Measurements from ENCODE around the gene FLVCR2.

Gene FLVCR2

GRCh38 chr14:75562489-75562888, 15.9 kb upstream of the FLVCR2 start:
- Histone ChIP-seq H3K4me1 (peaks cover 0 to 11% (median 1%) of the 10 kb centered on the region in 4 donors), H3K27ac (no peak overlapping the region), H3K27me3 (peaks cover 0 to 30% of the 10 kb centered on the region in 2 donors), H3K4me3 (no peak overlapping the region), H3K9me3 (no peaks in the 10 kb centered on the region), H3K36me3 (no peaks in the 10 kb centered on the region)
- intact Hi-C loops (cut with DNase I; ENCODE audit: low total_unique reads): no loop called here
- DNase-seq: no peak
- TF ChIP-seq CTCF (IDR thresholded peaks at IDR 0.05): no peak

- TF ChIP-seq CTCF (IDR thresholded peaks at IDR 0.05): no peak
- Histone ChIP-seq H3K4me3 (no peak overlapping the region), H3K4me1 (peaks cover 0 to 11% (median 1%) of the 10 kb centered on the region in 4 donors), H3K36me3 (no peaks in the 10 kb centered on the region), H3K9me3 (no peaks in the 10 kb centered on the region), H3K27ac (no peak overlapping the region), H3K27me3 (peaks cover 0 to 30% of the 10 kb centered on the region in 2 donors)
- intact Hi-C loops (cut with DNase I; ENCODE audit: low total_unique reads): no loop called here
- no peak for DNase-seq
Measured at GRCh38 chr14:75563931-75564330, 14.5 kb upstream of the FLVCR2 start.

- Histone ChIP-seq H3K4me1 (peaks cover 0 to 9% (median 1%) of the 10 kb centered on the region in 4 donors), H3K4me3 (no peak overlapping the region), H3K27ac (no peak overlapping the region), H3K9me3 (no peaks in the 10 kb centered on the region), H3K36me3 (no peaks in the 10 kb centered on the region), H3K27me3 (peaks cover 0 to 30% of the 10 kb centered on the region in 2 donors)
- no peak for DNase-seq
- no peak for TF ChIP-seq CTCF (IDR thresholded peaks at IDR 0.05)
- intact Hi-C loops (cut with DNase I; ENCODE audit: low total_unique reads): no loop called here
Measured at GRCh38 chr14:75565056-75565455, 13.4 kb upstream of the FLVCR2 start.

- Histone ChIP-seq H3K4me1 (no peaks in the 10 kb centered on the region), H3K9me3 (no peaks in the 10 kb centered on the region), H3K4me3 (no peak overlapping the region), H3K36me3 (no peaks in the 10 kb centered on the region), H3K27me3 (peaks cover 0 to 30% of the 10 kb centered on the region in 2 donors), H3K27ac (no peak overlapping the region)
- DNase-seq: no peak
- intact Hi-C loops (cut with DNase I; ENCODE audit: low total_unique reads): no loop called here
- TF ChIP-seq CTCF (IDR thresholded peaks at IDR 0.05): no peak
Measured at GRCh38 chr14:75566321-75566720, 12.1 kb upstream of the FLVCR2 start.

- no peak overlapping the region for H3K27ac ChIP-seq
- intact Hi-C loops (cut with DNase I; ENCODE audit: low total_unique reads): no loop called here
- no peak for DNase-seq
Measured at GRCh38 chr14:75566752-75567151, 11.7 kb upstream of the FLVCR2 start.

More at GRCh38 chr14:75566752-75567151, 11.7 kb upstream of the FLVCR2 start:
- H3K27me3 ChIP-seq: peaks cover 0 to 30% of the 10 kb centered on the region in 2 donors
- H3K9me3 ChIP-seq: no peaks in the 10 kb centered on the region
- no peaks in the 10 kb centered on the region for H3K36me3 ChIP-seq
- TF ChIP-seq CTCF (IDR thresholded peaks at IDR 0.05): no peak
- H3K4me1 ChIP-seq: no peaks in the 10 kb centered on the region
- H3K4me3 ChIP-seq: no peak overlapping the region
